ENCODE measurements around the gene TTC34.
A peak's percentile ranks its signal among the peaks of the same experiment; 100 is the strongest.
"Not testable (repeated sequence)": the region's sequence is repeated elsewhere in the genome, so short reads cannot be mapped to it uniquely, and the experiment has no call there.

TTC34 gene

DNA sequence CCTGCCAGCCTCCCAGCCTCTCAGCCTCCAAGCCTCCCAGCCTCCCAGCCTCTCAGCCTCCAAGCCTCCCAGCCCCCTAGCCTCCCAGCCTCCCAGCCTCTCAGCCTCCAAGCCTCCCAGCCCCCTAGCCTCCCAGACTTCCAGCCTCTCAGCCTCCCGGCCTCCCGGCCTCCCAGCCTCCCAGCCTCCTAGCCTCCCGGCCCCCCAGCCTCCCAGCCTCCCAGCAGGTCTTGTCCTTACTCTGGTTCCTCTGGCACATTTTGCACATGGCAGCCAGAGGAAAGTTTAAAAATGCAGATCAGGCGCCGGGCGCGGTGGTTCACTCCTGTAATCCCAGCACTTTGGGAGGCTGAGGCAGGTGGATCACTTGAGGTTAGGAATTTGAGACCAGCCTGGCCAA lies 2.5 kb downstream of the TTC34 start:
- not testable (repeated sequence) for DNase-seq (ENCODE audit: low spot score)

DNA sequence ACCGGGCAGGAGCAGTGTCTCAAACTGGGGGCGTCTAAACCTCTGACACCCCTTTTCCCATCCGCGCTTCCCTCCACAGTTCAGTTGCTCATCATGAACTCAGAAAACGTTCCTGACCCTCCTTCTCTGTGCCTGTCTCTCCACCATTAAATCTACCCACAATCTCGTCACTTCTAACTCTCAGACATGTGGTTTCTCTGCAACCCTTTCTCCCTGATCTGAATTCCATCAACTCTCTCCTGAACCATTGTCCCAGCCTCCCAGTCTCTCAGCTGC lies 3.8 kb downstream of the TTC34 start:
- DNase-seq (ENCODE audit: low spot score), result no peak

GRCh38 chr1:2796890-2797740 lies 4.4 kb downstream of the TTC34 start:
- DNase-seq (ENCODE audit: low spot score), result no peak

DNA sequence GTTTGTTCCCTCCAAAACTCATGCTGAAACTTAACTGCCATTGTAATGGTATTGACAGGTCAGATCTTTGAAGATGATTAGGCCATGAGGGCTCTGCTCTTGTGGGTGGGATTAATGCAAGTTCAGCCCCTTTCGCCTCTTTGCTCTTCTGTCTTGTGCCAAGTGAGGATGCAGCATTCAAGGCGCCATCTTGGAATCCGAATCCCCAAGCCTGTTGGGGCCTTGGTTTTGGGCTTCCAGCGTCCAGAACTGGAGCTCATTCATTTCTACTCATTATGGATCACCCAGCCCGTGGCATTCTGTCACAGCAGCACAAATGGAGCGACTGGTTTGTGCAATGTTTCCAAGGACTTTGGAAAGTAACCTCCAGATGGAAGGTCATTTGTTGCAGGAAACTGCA lies 5.6 kb downstream of the TTC34 start:
- DNase-seq (ENCODE audit: low spot score), result no peak

GRCh38 chr1:2791027-2791760 lies 10.3 kb downstream of the TTC34 start:
- no peak for DNase-seq (ENCODE audit: low spot score)

GRCh38 chr1:2789986-2790581 lies 11.4 kb downstream of the TTC34 start:
- DNase-seq (ENCODE audit: low spot score), result no peak

GRCh38 chr1:2789164-2789985 lies 12.1 kb downstream of the TTC34 start:
- DNase-seq (ENCODE audit: low spot score), result no peak

- no peak for DNase-seq (ENCODE audit: low spot score)
Observed at GRCh38 chr1:2788506-2789163, 12.9 kb downstream of the TTC34 start.

- no peak for DNase-seq (ENCODE audit: low spot score)
Observed at GRCh38 chr1:2787163-2787911, 14.2 kb downstream of the TTC34 start.

DNA sequence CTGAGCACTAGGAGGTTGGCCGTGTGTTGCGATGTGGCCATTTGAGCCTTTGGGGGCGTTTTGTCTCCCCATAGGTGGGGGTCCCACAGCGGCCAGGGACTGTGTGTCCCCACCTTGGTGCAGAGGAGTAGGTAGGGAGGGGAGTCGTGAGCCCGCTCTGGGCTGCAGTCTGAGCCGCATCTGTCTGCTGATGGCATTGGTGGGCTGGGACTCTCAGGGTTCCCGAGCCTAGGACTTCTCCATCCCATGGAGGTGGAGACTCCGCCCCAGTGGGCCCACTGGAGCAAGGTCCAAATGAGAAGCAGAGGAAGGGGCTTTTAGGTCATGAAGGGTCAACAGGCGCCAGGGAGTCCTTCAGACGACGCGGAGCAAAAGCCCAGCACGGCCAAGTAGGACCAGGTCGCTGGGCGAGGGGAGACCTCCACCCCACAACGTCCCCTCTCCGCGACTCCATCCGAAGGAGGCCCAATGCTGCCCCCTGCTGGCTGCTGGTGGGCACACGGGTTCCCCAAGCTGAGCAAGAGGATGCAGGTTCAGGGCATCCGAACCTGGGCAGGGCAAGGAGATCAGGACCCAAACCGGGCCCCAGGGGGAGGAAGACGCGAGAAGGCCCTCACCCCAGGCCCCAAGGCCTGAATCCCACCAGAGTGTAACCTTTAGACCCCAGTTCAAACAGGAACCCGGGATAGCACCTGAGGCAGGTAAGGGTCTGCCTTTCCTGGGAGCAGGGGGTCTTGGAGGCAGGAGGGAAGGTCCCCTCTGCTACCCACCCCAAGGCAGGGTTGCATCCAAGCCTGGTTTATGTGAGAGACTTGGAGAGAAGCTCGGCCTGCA lies 14.9 kb downstream of the TTC34 start:
- peak; percentile 69 for DNase-seq (ENCODE audit: low spot score)

GRCh38 chr1:2785631-2786328 lies 15.7 kb downstream of the TTC34 start:
- DNase-seq (ENCODE audit: low spot score), result no peak

DNA sequence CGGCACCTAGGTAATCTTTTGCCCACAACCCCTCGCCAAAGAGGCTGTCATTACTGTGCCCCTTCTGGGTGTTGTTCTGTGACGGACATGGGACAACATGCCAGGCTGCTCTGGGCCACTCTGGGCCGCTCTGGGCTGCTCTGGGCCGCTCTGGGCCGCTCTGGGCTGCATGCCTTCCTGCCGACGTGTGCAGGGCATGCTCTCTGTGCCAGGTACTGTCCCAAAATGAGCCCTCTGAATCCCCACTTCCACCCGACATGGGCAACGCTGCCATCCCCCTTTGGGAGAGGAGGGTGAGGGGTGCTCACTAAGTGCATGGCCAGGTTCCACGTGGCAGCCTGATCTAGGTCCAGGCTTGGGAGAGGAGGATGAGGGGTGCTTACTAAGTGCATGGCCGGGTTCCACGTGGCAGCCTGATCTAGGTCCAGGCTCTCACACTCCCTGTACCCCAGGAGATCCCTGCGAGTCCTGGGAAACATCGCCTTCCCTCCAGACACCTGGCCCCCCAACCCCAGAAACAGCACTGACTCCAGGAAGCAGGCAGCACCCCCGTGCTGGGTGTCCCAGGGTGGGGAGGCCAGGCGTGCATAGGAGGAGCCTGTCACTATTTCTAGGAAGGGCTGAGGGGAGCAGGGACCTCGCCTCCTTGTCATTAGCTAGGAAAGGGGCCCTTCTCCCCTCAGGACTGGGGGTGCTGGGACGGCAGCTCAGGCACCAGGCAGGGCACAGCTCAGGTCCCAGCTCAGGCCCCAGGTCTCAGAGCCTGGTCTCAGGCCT lies 16.5 kb downstream of the TTC34 start:
- no peak for DNase-seq (ENCODE audit: low spot score)

GRCh38 chr1:2783435-2784397 lies 17.8 kb downstream of the TTC34 start:
- no peak for DNase-seq (ENCODE audit: low spot score)

DNA sequence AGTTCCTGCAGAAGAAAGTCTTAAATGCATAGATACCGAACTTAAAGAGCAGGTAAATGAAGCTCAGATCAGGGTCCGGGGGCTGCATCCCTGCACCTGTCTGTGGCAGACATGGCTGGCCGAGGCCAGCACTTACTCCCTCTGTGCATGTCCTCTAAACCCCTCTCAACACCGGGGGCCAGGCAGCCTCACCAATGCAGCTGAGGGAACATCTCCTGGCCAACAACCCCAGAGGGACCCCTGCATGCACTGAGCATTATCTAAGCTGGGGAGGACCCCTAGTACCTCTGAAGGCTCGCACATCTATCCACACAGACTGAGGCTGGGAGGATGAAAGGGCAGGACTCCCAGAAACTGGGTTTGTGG lies 18.4 kb downstream of the TTC34 start:
- DNase-seq (ENCODE audit: low spot score), result no peak

GRCh38 chr1:2781627-2782026 lies 19.9 kb downstream of the TTC34 start:
- DNase-seq (ENCODE audit: low spot score), result no peak

DNA sequence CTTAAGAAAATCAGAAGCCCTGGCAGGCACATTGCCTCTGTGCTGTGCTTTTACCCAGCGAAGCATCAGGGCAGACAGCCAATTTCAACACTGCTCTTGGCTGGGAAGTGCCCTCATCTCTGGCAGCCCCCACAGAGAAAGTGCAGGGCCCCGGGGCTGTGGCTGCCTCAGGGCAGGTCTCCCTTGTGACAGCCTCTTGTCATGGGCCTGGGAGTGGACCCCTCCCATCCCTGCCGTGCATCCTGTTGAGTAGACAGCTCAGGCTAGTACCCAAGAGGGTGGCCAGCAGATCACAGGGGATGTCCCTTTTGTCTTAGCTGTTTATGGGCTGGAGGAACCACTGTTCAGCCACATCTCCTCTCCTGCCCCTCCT lies 23.3 kb downstream of the TTC34 start:
- DNase-seq (ENCODE audit: low spot score), result no peak

DNA sequence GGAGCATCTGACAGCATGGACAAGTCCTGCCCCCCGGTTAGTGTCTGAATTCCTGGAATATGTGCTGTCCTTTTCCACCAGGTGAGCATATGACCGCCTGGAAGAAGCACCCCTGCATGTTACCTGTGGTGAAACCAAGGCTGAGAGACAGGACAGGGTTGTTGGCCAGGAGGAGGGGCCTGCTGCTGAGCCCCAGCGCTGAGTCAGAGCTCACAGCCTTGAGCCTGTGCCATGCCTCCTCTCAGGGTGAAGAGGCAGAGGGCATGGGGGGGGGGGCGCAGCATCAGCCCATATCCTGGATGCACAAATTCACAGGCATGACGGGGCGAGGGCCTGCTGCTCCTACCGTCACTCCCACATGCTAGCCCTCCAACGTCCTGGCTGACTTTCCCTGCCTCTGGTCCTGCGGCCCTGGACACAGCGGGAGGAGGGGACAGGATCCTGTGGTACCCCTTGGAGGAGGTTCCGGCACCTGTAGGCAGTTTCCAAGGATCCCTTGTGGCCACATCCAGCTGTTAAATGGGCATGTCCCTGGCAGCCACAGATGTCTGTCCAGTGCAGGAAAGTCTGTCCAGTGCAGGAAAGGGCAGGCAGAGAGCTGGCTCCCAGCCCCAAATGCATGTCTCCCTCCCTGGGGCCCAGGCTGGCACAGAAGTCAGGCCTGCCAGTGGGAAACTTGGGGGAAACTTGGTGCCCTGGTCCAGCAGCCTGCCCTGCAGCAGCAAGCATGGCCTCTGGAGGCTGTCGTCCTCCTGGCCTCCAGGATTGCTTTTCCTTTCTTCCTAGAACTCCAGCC lies 23.9 kb downstream of the TTC34 start:
- DNase-seq (ENCODE audit: low spot score), result no peak

Measured in CD4-positive, alpha-beta T cell treated with Interleukin-2 at 100 ng/mL for 4 hours (primary cell).